ENCODE measurements around the gene PCDHGA3.
"Not testable (repeated sequence)": the region's sequence is repeated elsewhere in the genome, so short reads cannot be mapped to it uniquely, and the experiment has no call there.

GRCh38 chr5:141387557-141388311 lies 44.1 kb downstream of the PCDHGA3 start, which contains the start of gene PCDHGB4:
- not testable (repeated sequence) for TF ChIP-seq EZH2 (IDR thresholded peaks at IDR 0.05; ENCODE audit: insufficient read depth, poor library complexity, severe bottlenecking); EZH2phosphoT487 (IDR thresholded peaks at IDR 0.05; ENCODE audit: insufficient read depth, low read depth)

Measured in GM23248 (cell line).